ENCODE measurements around the gene STX16.

The STX16 gene

DNA sequence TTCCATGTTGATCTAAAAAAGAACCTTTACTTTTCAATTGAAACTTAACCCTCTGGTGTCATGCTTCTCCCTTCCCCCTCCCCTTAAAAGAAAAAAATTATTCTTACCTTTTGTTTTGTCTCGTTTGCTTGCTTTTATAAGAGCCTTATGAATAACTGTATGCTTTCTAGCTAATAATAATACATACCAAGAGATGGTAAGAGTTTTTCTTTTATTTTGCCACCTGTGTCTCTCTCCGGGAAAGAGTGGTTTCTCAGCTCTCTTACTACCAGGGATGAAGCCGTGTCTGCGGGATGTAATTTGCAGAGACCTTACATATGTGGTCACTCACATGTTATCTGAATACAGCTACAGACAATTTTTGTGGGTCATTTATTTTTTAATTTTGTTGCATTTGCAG lies 7.7 kb downstream of the STX16 start:
- TF ChIP-seq, protein P1, sequence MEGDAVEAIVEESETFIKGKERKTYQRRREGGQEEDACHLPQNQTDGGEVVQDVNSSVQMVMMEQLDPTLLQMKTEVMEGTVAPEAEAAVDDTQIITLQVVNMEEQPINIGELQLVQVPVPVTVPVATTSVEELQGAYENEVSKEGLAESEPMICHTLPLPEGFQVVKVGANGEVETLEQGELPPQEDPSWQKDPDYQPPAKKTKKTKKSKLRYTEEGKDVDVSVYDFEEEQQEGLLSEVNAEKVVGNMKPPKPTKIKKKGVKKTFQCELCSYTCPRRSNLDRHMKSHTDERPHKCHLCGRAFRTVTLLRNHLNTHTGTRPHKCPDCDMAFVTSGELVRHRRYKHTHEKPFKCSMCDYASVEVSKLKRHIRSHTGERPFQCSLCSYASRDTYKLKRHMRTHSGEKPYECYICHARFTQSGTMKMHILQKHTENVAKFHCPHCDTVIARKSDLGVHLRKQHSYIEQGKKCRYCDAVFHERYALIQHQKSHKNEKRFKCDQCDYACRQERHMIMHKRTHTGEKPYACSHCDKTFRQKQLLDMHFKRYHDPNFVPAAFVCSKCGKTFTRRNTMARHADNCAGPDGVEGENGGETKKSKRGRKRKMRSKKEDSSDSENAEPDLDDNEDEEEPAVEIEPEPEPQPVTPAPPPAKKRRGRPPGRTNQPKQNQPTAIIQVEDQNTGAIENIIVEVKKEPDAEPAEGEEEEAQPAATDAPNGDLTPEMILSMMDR (conservative IDR thresholded peaks at IDR 0.05), result no peak
- no peak for TF ChIP-seq ZFX (IDR thresholded peaks at IDR 0.05)
- no peak overlapping the region for H3K27ac ChIP-seq

DNA sequence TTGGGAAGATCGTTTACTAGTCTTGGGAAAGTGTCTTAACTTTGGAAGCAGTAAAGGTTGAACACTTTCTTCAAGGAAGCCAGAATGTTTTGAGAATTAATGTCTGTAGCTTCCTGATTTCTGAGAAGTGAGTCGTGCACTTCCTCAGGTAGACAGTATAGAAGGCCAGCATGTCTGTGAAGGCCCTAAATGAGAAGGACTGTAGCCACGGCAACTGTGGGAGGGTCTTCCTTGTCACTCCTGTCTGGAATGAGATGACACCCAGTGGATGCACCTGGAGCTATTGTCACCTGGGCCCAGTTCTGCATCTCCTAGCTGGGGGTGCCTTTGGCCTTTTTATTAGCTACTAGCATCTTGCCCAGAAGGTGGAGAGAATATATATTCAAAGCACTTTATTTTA lies 8.8 kb downstream of the STX16 start:
- no peak overlapping the region for H3K27ac ChIP-seq
- TF ChIP-seq ZFX (IDR thresholded peaks at IDR 0.05), result no peak
- TF ChIP-seq, protein P1 (conservative IDR thresholded peaks at IDR 0.05), result no peak

DNA sequence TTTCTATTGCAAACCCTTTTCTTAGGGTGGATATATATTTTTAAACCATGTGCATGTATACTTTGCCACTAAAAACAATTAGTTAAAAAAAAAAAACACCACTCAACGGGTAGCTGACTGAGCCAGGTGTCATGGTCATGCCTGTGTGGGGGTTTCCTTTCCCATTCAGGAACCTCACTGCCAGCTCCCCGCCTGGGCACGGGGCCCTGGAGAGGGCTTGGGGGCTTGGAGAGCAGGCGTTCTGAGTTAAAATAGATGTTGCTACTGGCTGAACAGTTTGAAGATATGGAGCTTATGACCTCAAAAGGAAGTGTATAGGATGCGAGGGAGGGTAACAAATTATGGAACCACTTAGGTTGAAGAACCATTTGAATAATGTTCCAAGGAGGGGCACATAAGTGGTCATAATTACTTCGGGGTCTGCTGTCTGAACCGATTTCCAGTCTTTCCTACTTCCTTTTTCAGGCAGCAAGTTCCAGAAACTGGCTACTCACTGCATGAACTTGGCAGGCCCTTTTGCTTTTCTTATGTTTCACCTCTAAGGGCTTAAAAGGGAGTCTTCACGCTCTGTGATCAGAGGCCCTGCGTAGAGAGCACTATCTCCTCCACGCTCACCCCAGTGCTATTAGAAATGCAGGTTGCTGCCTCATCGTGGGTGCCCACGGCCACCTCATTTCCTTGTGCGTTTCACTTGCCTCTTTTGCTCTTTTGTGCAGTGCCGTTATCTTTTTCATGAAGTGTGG lies 9.9 kb downstream of the STX16 start:
- H3K27ac ChIP-seq, result no peak overlapping the region
- TF ChIP-seq, protein P1 (conservative IDR thresholded peaks at IDR 0.05), result no peak
- TF ChIP-seq ZFX (IDR thresholded peaks at IDR 0.05), result no peak

DNA sequence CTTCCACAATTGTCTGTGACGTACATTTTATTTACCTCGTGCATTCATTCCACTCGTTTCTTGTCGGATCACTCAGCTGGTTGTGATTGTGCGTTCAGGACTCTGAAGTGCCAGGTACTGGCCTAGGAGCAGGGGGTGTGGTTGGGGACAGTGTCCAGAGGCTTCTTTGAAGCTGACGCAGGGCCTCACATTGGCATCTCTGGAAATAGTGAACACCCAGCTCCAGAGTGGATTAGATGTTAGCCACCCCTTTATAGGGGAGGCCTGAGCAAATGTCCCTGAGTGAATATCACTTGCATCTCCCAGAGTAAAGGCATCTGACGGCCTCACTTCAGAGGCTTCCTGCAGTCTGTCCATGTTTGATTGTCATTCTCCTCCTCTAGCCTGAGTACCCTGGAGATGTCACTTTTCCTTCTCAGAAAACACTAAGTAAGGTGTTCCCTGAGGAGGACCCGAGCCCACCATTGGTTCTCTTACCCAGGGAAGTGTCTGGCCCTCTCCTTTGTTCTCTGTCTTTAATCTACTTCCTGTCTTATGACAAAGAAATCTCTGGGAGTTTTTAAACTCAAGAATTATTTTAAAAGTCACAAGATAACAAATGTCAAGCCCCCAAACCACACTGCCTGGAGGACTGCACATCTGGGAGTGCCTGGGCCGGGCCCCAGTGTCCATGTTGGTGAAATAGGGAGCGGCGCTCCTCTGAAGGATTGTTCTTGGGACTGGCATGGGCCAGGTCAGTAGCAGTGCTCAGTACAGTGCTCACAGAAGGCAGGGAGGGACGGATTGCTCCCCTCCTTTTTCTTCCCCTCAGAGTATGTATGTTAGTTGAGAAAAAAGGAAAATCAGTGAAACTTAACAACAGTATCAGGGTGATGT lies 10.8 kb downstream of the STX16 start:
- TF ChIP-seq, protein P1 (conservative IDR thresholded peaks at IDR 0.05), result no peak
- no peak for TF ChIP-seq ZFX (IDR thresholded peaks at IDR 0.05)

DNA sequence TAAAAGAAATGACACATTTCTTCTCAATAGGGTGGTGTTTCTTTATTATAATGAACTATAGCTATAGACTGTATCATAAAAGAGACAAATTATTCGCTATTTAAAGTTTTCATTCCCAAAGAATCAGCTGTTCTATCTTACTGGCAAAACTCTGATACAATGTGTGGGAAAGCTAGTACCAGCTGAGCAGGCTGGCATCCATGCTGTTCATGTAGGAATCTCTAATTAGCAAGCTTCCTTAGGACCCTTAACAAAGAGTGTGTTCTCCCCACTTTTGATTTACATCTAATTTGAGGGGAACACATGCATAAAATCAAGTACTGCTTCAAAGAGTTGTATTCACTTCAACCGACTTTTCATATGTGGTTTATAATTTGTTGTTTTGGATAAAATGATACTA lies 13.2 kb downstream of the STX16 start:
- no peak overlapping the region for H3K27ac ChIP-seq
- TF ChIP-seq, protein P1 (conservative IDR thresholded peaks at IDR 0.05), result no peak
- TF ChIP-seq ZFX (IDR thresholded peaks at IDR 0.05), result no peak

More for the DNA sequence above, 10.8 kb downstream of the STX16 start:
- H3K27ac ChIP-seq, result no peak overlapping the region

DNA sequence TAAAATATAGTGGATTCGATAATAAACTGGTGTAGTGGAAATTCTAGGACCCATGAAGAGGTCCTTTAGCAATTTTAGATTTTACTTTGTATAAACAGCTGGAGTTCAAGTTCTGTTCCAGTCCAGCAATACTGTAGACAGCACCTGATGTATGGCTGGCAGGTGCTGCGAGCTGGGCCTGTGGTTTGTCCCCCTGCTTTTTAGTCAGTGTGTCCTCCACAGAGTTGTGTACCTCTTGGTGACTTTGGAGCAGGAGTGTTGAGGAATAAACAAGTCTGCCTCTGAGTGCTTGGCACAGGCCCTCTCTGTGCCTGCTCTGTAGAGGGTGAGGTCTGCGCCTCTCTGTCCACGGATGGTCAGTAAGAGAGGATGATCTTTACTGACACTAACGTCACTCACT lies 13.8 kb downstream of the STX16 start:
- no peak for TF ChIP-seq ZFX (IDR thresholded peaks at IDR 0.05)
- TF ChIP-seq, protein P1 (conservative IDR thresholded peaks at IDR 0.05), result no peak
- H3K27ac ChIP-seq, result no peak overlapping the region

DNA sequence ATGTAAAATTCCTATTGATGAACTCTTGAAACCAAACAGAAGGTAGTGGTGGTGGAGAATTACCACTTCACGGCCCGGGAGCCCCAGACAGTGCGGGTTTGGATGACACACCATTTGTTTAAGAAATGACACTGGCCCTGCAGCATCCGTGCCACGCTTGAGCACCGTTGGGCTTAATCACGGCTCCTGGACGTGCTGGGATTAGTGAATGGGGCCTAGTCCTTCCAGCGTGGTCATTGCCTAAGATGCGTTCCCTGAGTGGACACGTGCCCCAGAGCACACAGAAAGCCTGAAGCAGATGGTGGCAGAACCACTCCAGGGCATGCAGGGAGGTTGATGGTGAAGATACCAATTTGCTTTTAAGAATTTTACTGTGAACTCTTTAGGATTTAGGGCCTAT lies 14.5 kb downstream of the STX16 start:
- TF ChIP-seq ZFX (IDR thresholded peaks at IDR 0.05), result no peak
- TF ChIP-seq, protein P1 (conservative IDR thresholded peaks at IDR 0.05), result no peak
- H3K27ac ChIP-seq, result no peak overlapping the region
